ENCODE data around the gene NACAD.

The NACAD gene

DNA sequence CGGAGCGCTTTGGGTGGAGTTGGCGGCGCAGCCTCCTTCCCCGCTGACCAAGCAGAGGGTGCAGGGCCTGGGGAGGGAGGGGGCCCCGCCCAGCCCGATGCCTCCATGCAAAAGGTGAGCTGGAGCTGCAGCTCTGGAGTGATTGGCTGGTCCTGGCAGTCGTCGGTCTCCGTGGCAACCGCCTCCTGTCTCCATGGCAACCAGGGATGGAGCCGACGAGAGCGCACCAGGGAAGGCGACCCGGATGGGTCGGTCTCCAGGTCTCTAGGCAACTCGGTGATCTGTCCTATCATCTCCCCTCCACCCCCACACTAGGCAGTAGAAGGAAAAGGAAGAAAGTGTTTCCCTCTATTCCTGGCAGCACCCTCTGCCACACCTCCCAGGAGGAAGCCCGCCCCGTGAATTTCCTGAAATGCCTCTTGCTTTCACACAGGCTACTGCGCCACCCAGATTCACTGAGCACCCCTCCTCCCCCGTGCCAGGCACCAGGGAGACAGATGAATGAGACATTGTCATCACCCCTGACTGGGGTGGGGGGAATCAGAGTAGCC lies 647 bp upstream of the NACAD start:
- peak; percentile 93 for DNase-seq

DNA sequence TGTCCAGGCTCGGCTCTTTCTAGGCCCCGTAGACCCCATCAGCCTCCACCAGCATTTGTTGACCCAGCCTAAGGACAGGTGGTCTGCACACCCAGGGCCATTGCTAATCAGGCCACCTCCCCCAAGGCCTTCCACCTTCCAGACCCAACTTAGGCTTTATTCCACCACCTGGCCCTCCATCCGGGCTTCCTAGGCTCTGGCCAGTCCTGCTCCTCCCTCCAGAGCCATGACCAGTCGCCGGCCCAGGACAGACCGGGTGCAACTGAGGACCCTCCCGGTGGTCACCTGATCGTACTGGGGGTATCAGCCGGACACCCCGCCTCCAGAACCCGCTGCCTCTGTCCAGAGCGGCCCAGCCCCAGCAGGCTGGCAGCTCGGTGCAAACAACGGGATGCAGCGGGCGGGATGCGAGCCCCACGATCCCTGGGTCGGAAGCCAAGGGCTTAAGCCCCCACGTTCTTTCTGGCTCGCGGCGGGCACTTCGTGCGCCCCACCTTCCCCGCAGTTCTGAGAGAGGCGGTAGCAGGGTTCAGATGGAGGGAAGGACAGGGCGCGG lies 545 bp downstream of the NACAD start:
- no peak for DNase-seq

DNA sequence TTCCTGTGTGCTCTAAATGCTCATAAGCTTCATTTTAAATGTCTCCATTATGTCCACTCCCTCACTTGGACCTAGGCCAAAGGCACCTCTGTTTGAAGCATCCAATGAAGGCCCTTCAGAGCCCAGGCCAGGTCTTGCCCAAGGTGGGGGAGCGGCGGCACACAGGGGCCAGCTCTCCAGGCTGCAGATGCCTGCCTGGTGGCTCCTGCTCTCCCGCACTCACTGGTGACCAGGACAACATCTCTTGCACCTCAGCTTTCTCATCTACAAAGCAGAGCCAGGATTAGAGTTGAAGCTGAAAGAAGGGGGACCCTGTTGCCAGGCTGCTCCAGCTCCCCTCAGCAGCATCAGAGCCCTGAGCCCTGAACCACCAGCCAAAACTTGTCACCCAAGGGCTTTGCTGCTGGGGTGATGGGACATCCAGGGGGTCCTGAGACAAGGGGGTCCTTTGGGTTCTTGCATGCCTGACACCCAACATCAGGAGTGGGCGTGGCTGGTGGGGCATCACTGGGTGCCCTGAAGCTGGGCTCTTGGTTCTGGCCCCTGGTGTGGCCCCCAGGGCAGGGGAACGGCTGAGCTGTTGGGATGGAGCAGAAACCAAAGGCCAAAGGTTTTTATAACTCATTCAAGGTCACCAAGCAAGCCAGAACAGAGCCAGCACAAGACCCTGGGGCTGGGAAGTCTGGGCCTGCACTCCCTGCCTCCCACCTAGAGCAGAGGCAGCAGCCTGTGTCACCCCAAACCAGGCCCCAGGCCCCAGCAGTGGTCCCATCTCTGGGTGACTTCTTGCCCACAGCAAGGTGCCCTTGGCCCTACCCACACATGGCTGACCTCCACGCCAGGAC lies 1.2 kb downstream of the NACAD start:
- DNase-seq: no peak

DNA sequence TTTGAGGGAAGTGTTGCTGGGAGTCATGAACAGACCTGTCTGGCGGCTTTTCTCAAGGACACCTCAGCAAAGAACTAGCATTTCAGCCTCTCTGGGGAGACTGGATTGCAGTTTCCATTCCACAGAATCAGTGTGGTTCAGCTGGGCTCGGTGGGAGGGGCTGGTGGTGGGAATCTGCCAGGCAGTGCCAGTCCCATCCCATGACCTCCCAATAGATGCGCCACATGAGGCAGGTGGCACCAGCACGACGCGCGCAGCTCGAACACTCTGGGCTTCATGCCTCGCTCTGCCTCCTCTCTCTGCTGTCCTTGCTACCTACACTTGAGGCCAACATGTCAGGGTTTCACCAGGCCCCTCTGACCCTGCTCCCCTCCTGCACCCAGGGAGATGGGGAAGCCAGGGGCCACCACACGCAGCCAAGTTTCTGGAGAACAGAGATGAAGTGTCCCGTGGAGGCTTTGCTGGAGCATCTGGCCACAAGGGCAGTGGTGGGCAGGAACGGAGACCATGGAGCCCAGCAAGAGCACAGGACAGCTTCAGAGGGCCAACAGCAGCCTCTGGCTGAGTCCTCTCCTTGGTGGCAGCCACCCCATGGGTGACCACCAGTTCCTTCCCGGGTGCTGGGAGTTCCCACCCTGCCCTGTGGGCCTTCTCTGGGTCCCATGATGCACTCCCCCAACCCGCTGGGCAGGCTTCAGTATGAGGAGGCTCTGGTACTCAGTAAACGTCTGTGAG lies 2.3 kb downstream of the NACAD start:
- no peak for DNase-seq

DNA sequence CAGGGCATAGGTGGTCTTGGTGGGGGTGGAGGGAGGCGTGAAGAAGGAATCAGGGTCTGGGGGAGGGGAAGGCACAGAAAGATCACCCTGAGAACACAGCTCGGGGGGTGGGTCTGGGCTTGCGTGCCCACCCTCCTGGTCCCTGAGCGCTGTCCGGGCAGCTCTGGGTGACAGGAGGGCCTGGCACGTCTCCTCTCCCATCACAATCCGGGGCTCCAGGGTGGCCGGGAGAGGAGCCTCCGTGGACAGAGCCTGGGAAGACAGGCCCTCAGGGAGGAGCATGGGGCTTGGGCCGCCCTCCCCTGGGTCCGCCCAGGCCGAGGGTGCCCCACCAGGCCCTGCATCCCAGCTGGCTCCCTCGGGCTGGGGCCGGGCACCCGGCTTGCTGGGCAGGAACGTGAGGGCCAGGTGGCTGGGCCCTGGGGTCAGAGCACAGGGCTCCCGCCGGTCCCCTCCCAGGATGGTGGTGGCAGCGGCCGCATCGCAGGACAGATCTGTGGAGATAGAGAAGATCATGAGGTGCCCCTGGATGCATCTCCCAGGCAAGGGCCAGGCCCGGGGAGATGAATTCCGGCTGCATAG lies 3.1 kb downstream of the NACAD start:
- DNase-seq: no peak

DNA sequence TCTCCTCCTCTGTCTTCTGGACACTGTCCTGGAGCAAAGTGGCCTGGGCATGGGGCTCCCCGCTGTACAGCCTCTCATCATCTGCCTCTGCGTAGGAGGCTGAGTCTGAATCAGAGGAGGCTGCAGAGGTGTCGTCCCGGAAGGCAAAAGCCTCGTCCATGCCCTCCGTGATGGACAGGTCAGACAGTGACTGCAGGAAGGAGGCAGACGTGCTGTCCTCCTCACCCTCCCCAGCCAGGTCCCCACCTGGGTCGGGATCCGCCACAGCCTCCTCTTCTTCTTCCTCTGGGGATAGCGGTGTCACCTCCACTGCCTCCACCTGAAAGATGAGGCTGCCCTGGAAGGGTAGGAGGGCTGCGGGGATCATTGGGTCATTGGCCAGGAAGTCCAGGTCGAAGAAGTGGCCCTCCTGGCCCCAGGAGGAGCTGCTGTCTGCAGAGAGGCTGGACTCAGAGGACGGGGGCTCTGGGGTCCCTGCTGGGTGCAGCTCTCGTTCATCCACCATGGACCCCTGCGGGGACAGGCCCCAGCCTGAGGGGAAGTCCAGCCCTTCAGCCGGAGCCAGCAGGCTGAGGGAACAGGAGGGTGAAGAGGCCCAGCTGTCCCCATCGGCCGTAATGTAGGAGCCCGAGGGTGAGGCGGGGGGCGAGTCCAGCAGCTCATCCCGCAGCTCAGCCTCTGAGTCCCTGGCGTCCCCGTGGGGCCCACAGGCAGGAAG lies 3.7 kb downstream of the NACAD start:
- DNase-seq: no peak

DNA sequence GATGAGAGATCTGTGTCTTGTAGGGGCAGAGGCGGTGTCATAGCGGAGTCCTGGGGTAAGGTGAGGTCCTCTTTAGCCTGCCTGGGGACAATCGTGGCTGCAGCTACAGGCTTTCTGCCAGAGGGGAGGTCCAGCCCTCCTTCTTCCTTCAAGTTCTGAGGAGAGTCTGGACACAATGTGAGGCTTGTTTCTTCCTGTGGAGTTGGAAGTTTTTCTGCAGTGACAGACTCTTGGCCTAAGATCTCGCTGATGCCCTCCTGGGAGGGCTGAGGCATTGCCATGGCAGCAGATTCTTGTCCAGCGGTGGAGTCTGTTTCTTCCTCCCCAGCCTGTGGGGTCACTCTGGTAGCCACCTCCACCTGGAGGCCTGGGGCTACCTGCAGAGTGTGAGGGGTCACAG lies 4.4 kb downstream of the NACAD start:
- DNase-seq: no peak

DNA sequence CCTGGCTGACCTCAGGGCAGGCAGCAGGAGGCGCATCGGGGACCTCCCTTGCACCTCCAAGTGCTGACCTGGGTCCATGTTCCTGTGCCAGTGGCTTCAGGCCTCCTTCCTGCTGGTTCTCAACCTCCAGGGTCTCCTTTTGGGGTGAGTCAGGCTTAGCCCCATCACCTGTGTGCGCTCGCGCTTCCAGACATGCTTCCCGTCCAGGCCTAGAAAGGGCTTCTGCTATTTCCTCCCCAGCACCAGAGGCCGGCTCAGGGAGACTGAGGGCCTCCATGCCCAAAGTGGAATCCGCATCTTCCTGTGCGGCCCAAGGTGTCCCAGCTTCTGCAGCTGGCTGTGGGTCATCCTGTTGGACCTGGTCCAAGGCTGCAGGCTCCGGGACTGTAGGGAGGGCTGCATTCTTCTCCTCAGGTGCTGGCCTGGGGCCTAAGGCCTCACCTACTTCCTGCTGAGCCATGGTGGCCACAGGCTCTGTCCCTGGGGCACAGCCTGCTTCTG lies 5.9 kb downstream of the NACAD start:
- DNase-seq: no peak

DNA sequence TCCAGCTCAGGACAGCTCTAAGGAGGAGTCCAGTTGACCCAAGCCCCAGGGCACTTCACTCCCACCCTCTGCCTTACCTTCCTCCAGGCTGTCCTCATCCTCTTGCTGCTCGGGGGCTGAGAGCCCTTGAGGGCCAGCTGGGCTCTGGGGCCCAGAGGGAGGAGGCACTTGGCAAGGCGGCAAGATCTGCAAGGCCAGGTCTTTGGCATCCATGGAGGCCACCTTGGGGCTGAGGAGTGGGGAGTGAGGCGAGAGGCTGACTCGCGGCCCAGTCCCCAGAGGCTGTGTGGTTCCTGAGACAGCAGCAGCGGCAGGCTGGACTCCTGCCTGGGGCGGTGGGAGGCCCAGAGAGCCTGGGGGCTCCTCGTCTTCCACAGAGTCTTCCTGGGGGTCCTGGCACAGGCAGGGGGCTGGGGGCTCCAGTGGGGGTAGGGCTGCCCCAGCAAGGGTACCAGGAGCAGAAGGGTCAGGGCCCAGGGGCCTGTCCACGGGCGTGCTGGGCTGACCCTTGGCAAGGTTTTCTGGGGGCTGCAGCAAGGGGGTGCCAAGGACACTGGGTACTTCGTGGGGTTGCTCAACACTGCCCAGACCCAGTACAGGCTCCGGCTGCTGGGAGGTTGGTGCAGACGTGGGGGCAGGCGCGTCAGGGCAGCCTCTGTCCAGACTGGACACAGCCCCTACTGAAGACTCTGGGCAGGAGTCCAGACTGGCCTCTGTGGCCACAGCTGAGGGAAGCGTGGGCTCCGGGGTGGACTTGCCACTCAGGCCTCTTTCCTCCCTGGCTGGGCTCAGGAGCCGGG lies 6.5 kb downstream of the NACAD start:
- no peak for DNase-seq

DNA sequence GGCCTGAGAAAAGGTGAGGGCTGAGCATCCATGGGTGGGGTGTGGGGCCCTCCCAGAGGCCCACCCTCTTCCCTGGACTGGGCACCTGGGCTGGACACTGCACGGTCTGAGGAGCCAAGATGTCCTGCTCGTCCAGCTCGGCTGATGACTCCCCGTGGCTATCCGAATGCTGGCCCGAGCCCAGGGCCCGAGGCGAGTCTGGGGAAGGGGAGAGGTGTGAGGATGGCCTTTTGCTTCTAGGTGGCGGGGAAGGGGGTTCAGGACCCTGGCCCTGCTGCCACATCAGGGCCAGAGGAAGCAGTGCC lies 7.1 kb downstream of the NACAD start:
- DNase-seq: no peak

DNA sequence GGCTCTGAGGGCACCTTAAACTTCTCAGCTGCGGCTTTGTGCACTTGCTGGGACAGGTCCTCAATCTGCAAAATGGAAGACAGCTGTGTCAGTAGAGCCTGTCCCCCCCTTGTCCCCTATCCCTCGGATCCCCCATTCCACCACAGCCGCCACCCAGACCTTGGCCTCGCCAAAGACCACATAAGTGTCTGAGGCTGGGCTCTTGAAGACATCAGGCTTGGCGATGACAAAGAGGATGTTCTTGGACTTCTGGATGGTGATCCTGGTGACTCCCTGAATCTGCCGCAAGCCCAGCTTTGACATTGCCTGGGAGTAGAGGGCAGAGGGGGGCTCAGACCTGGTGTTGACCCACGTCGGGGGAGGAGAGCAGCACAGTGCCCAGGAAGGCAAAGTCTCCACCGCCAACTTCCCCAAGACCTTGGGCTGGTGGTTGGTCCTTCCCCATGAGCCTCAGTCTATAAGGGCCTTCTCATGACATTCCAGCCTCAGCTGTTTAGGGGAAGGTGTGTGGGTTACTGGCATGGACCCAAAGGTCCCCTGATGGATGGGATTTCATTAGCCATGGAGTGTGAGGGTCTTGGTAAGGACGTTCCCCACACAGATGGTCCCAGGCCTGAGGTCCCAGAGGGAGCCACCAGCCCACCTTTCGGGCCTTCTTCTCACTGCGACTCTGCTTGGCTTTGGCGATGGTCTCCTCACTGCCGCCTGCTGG lies 7.7 kb downstream of the NACAD start:
- no peak for DNase-seq

DNA sequence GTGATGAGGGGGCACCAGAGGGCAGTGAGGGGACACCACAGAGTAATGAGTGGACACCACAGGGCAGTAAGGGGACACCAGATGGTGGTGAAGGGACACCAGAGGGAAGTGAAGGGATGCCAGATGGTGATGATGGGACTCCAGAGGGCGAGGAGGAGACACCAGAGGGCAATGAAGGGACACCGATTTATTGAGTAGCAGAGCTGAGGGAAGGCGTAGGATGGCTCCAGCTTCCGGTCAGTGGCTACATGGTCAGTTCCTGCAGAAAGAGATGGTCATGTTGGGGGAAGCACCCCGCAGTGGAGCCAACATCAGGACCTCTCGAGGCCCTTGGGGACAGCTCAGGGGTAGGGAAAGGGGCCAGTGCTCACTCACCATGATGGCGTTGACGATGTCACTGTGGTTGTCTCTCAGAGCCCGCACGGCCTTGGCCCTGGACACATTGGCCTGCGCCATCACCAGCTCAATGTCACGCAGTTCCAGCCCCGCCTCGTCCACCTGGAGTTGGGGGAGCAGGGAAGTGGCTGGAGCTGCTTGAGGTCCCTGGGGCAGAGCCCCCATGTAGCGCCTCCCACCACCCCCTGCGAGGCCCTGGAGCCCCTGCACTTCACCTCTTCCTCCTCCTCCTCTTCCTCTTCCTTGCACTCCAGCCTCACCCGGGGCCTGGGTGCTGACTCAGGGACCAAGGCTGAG lies 8.4 kb downstream of the NACAD start:
- DNase-seq: no peak

DNA sequence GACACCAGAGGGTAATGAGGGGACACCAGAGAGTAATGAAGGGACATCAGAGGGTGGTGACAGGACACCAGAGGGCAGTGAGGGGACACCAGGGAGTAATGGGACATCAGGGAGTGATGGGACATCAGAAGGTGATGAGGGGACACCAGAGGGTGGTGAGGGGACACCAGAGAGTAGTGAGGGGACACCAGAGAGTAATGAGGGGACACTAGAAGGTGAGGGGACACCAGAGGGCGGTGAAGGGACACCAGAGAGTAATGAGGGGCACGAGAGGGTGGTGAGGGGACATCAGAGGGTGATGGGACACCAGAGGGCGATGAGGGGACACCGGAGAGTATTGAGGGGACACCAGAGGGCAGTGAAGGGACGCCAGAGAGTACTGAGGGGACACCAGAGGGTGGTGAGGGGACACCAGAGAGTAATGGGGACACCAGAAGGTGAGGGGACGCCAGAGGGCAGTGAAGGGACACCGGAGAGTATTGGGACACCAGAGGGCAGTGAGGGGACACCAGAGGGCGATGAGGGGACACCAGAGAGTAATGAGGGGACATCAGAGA lies 10.6 kb downstream of the NACAD start:
- no peak for DNase-seq

DNA sequence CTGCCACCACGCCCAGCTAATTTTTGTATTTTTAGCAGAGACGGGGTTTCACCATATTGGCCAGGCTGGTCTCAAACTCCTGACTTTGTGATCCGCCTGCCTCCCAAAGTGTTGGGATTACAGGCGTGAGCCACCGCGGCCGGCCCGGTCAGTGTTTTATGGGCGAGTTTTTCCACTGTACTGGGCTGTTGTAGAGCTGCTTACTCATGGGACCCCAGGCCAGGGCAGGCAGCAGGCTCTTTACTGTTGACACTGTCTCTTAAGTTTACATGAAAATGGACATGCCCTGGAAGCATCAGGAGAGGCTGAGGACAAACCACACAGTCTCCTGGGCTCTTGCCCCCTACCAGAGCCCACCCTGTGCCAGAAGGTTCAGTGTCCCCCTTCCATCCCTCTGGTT lies 11.2 kb downstream of the NACAD start:
- no peak for DNase-seq

DNA sequence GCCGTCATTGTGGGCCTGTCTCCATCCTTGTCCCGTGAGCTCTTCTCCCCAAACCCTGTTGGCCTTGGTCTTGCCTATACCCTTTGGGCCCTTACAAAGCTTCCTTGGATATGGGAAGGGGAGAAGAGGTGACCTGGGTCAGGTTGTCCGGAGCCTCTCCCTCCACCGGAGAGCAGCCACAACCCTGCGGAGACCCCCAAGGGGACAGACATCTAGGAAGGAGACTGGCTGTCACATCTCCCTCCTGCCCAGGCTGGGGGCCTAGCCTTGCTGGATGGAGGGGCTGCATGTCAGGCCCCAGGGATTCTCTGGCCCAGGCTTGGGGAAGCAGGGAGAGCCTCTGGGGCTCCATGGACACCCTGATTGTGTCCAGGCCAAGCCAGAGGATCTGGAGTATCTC lies 11.8 kb downstream of the NACAD start:
- no peak for DNase-seq

DNA sequence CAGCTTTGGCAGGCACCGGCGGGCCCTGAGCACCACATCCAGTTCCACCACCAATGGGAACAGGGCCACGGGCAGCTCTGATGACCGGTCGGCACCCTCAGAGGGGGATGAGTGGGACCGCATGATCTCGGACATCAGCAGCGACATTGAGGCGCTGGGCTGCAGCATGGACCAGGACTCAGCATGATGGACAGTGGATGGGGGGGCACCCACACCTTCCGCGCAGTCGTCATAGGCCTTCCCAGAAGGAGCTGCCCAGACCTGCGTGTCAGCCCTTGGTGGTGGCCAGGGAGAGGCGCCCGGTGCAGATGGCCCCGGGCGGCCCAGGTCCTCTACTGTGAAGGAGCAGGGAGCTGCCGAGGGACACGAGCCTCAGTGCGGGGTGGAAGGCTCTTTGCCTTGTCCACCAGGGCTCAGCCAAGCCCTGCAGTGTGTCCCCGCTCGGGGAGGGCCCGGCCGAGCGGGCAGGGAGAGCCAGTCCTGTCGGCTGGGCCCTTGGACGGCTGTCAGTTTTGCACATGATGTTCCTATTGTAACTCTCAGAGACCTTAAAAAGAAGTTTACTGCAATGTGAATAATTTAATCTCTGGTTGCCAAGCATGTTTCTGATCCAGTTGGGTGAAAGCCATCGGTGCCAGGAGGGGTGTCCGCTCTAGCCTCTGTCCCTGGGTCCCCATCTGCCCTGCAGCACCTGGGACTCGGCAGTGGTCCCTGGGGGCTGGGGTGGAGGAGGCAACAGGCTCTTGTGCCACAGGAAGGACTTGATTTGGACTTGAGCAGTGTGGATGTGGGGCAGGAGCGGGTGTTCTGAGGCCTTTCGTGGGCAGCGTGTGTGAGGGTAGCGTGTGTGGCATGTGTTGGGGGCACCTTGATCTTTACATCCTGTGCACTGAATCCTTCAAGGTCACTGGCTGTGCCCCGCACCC lies 12.6 kb downstream of the NACAD start:
- no peak for DNase-seq

DNA sequence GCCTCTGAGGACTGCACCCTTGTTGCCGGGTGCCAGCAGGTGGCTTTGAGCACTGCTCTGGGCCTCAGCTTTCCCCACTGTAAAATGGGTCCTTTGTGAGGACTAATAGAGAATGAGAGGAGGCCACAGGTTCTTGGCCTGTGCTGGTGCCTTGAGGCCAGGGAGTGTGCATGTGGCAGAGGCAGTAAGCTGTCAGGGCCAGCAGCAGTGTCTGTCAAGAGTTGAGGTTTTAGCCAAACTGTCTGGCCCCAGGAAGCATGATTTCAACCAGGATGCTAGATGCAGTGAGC lies 13.5 kb downstream of the NACAD start:
- no peak for DNase-seq

DNA sequence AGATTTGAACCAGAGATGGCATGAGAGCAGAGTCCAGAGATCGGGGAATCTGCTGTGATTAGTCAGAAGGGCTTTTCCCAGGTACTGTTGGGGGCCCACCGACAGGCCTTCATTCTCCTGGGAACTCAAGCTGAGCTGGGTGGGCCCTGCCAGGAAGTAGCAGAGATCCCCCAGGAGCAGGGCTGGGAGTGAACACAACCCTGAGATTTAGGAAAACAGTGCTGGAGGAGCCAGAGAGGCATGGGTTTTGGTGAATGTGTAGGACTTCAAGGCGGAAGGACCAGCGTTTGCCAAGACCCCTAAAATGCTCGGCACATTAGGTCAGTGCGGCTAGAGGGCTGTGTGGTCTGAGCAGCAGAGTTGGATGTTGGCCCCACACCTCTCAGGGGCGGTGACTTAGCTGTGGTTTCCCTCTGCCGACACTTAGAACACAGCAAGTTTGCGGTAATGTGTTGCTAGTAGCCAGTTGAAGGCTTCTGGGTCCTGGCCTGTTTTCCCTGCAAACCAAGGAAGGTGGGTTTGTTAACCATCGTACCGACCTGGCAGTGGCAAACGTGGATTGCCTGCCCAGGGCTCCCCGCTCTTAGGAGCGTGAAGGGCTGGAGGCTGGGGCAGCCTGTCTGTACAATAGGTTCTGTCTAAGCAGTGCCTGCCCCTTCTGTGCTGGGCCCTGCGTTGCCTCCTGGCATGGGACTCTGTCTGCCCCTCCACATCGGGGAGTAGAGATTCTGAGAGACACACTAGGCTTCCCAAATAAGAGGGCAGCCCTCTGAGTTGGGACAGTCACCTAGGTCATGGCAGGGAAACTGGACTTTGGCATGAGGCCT lies 14.0 kb downstream of the NACAD start:
- no peak for DNase-seq
